Tibial nerve (tissue), 4 donors: Measurements from ENCODE around the gene GLMN. TPM values are rescaled to one million over a fixed set of nuclear protein-coding genes. Genes with fewer than 3 reads are reported as not detected.

ENCODE experiments used
- DNase-seq, 2 donors: peaks; one replicate each; pipeline ENCODE4 v3.0.0-alpha.2; 2019; ENCODE audit warnings: low spot score in 2 of 2
- H3K27ac ChIP-seq, 4 donors: fragments of 200-600 bp; sonication (generic) in 3 of 4; one replicate each; pipeline ENCODE4 v1.5.1; 2017 to 2019; ENCODE audit warnings: mild to moderate bottlenecking in 1 of 4
- H3K27me3 ChIP-seq, 2 donors: fragments of 200-600 bp; sonication (generic) in 1 of 2; one replicate each; pipeline versions ENCODE4 v1.5.1 to v1.6.0; 2017 to 2019
- H3K36me3 ChIP-seq, 3 donors: fragments of 200-600 bp; sonication (generic); one replicate each; pipeline ENCODE4 v1.5.1; 2018 to 2019
- H3K4me1 ChIP-seq, 4 donors: fragments of 200-600 bp; sonication (generic) in 3 of 4; one replicate each; pipeline ENCODE4 v1.5.1; 2017 to 2019
- H3K4me3 ChIP-seq, 4 donors: fragments of 200-600 bp; sonication (generic) in 3 of 4; one replicate each; pipeline ENCODE4 v1.5.1; 2017 to 2019; ENCODE audit warnings: mild to moderate bottlenecking in 1 of 4, moderate library complexity in 1 of 4
- H3K9me3 ChIP-seq, 4 donors: fragments of 200-600 bp; sonication (generic) in 3 of 4; one replicate each; pipeline ENCODE4 v1.5.1; 2017 to 2019
- CTCF ChIP-seq, 5 experiments: fragments of 200-600 bp in 3 of 5; fragments of 450-650 bp in 2 of 5; sonication (generic) in 3 of 5; IDR thresholded peaks; one replicate each; pipeline ENCODE4 v1.5.1; 2016 to 2019; ENCODE audit warnings: antibody characterized with exemption in 5 of 5, mild to moderate bottlenecking in 3 of 5, moderate library complexity in 2 of 5
- EP300 ChIP-seq, 2 donors: sonication (generic); formaldehyde crosslinking; IDR thresholded peaks; one replicate each; pipeline ENCODE4 v1.6.1; 2017; ENCODE audit warnings: antibody characterized with exemption in 2 of 2, mild to moderate bottlenecking in 1 of 2
- POLR2A ChIP-seq, 2 donors: fragments of 450-650 bp; IDR thresholded peaks; one replicate each; pipeline ENCODE4 v1.6.1; 2017; ENCODE audit warnings: antibody characterized with exemption in 2 of 2, mild to moderate bottlenecking in 2 of 2, moderate library complexity in 2 of 2
- WGBS, 2 donors: methylation state at CpG; one replicate each; pipeline ENCODE4 v1.1.5; 2018; 5-methylcytosine and 5-hydroxymethylcytosine counted together
- total RNA-seq, 4 donors: library from RNA; depleted of rRNA; stranded (reverse); fragments of >200 nt; gene quantifications; one replicate each; pipeline ENCODE4 v1.1.0, GENCODE V29; 2016

The GLMN gene
- total RNA-seq, result 10 to 100 TPM in 1 of 4 donors, 1 to 10 TPM in 3; 5.2 to 12.0 (median 8.1) TPM

GRCh38 chr1:92298573-92299476 lies at the start of gene GLMN, which contains the start of gene RPAP2:
GLMN (minus strand) TSS chr1:92298987; CDS start chr1:92297999, 988 bp downstream.
RPAP2 (plus strand) TSS chr1:92299059; CDS start chr1:92299074, 15 bp downstream.
- H3K4me3 ChIP-seq, result peak within 1 kb of the TSS; percentile 73 to 81 (median 74)
- no peaks in the 10 kb centered on the region for H3K27me3 ChIP-seq
- H3K9me3 ChIP-seq, result no peaks in the 10 kb centered on the region
- peak within 1 kb of the TSS; percentile 86 to 96 (median 94) for H3K27ac ChIP-seq
- H3K4me1 ChIP-seq, result peaks cover 0 to 25% (median 6%) of the 10 kb centered on the region in 4 donors
- H3K36me3 ChIP-seq, result peaks cover 0 to 7% (median 0%) of the 10 kb centered on the region in 3 donors
- TF ChIP-seq EP300 (IDR thresholded peaks at IDR 0.05) (peak in 1 of 2 donors; percentile 91), CTCF (IDR thresholded peaks at IDR 0.05) (no peak), POLR2A (IDR thresholded peaks at IDR 0.05) (peak; percentile 55 to 90)
- DNase-seq, result peak; percentile 53 to 56
- 0% methylated on average over 42 to 70 of the region's 76 CpGs for WGBS, 2 donors

GRCh38 chr1:92346866-92347640 lies 48.3 kb upstream of the GLMN start:
- WGBS, 2 donors, result 82 to 84% methylated on average over 1 of the region's 1 CpG
- H3K4me3 ChIP-seq, result no peak overlapping the region
- H3K36me3 ChIP-seq, result peaks cover 0 to 68% (median 0%) of the 10 kb centered on the region in 3 donors

GRCh38 chr1:92343061-92343460 lies 44.3 kb upstream of the GLMN start:
- no peaks in the 10 kb centered on the region for H3K27me3 ChIP-seq
- H3K27ac ChIP-seq, result no peak overlapping the region
- H3K4me3 ChIP-seq, result no peak overlapping the region
- H3K36me3 ChIP-seq, result peaks cover 0 to 45% (median 0%) of the 10 kb centered on the region in 3 donors
- no peaks in the 10 kb centered on the region for H3K4me1 ChIP-seq
- TF ChIP-seq CTCF (IDR thresholded peaks at IDR 0.05), result peak in 1 of 5 experiments; percentile 3
- TF ChIP-seq POLR2A (IDR thresholded peaks at IDR 0.05), result no peak
- no peaks in the 10 kb centered on the region for H3K9me3 ChIP-seq
- no peak for DNase-seq
- WGBS, 2 donors, result 90 to 97% methylated on average over 3 of the region's 3 CpGs

More at GRCh38 chr1:92346866-92347640, 48.3 kb upstream of the GLMN start:
- no peaks in the 10 kb centered on the region for H3K4me1 ChIP-seq
- H3K9me3 ChIP-seq, result peaks cover 0 to 7% (median 2%) of the 10 kb centered on the region in 4 donors
- DNase-seq, result no peak
- TF ChIP-seq POLR2A (IDR thresholded peaks at IDR 0.05) (no peak), CTCF (IDR thresholded peaks at IDR 0.05) (no peak), EP300 (IDR thresholded peaks at IDR 0.05) (no peak)
- H3K27ac ChIP-seq, result no peak overlapping the region
- no peaks in the 10 kb centered on the region for H3K27me3 ChIP-seq

GRCh38 chr1:92342401-92342800 lies 43.6 kb upstream of the GLMN start:
- H3K27me3 ChIP-seq, result no peaks in the 10 kb centered on the region

More at GRCh38 chr1:92342401-92342800, 43.6 kb upstream of the GLMN start:
- Histone ChIP-seq H3K4me1 (no peaks in the 10 kb centered on the region), H3K27ac (no peak overlapping the region), H3K4me3 (no peak overlapping the region), H3K36me3 (peaks cover 0 to 40% (median 0%) of the 10 kb centered on the region in 3 donors), H3K9me3 (no peaks in the 10 kb centered on the region)
- DNase-seq, result no peak
- WGBS, 2 donors, result 95 to 97% methylated on average over 1 of the region's 1 CpG
- TF ChIP-seq POLR2A (IDR thresholded peaks at IDR 0.05) (no peak), CTCF (IDR thresholded peaks at IDR 0.05) (no peak), EP300 (IDR thresholded peaks at IDR 0.05) (no peak)
